ENCODE results near the gene NRTN. TPM values are rescaled to one million over a fixed set of nuclear protein-coding genes. Genes with fewer than 3 reads are reported as not detected.

Gene NRTN
- total RNA-seq, result under 1 TPM in 1 of 2 experiments, not detected in 1; 0.25 TPM

DNA sequence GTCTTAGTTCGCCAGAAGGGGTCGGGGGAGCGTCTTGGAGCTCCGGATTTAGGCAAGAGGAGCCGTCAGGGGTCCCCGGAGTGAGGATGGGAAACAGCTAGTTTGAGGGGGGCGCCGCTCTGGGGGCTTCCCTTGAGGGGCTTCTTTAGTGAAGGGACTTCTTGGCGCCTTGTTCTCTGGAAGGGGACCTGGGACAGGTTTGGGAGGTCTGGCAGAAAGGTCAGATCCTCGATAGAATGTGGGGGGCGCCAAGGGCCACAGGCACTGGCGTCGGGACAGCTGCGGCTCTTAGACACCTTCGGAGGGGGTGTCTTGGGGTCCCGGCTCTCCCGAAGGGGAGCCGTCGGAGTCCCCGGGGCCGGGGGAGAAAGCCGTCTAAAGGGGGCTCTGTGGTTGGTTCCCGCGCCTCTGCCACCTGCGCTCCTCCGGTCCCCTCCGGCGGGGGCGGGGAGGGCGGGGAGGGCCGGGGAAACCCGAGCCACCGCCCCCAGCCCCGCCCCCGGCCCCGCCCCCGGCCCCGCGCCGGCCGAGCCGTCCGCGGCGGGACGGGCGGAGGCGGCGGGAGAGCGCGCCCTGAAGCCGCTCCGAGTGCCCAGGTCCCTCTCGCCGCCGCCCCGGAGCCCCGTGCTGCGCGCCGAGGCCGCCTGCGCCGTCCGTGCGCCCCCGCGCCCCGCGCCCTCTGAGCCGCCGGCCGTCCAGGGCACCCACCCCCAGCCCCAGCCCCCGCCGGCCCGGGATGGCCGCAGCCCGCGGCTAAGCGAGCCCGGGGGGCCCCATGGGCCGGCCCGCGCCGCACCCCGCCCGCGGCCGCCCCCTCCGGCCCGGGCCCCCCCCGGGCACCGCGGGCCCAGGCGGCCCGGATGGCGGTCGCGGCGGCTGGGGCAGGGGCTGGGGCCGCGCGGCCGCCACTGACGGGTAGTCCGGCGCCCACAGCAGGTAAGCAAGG lies at the start of gene NRTN:
Gene NRTN, plus strand, starts transcription at position 552 of the 946 bp plus-strand sequence. CDS start 19,099 bp downstream, outside the sequence.
- ChIA-PET CTCF (interaction anchor here (0.7 to 2.4 kb wide), 29 partner anchors 9 to 222 kb away, joined by 3 to 32 read pairs (median 5); partner anchors contain the start of genes CATSPERD, DUS3L, LONP1 and NDUFA11), POLR2A (interaction anchor here (0.6 to 1.5 kb wide), 8 partner anchors 14 to 182 kb away, joined by 3 to 12 read pairs (median 4); partner anchors contain the start of genes DUS3L, NDUFA11, SAFB and SAFB2)

GRCh38 chr19:5762608-5763217 lies 42.2 kb upstream of the NRTN start:
- CTCF ChIA-PET, result no interaction called here
- POLR2A ChIA-PET, result no interaction called here

GRCh38 chr19:5765220-5765619 lies 39.6 kb upstream of the NRTN start:
- CTCF ChIA-PET, result no interaction called here
- POLR2A ChIA-PET, result no interaction called here

DNA sequence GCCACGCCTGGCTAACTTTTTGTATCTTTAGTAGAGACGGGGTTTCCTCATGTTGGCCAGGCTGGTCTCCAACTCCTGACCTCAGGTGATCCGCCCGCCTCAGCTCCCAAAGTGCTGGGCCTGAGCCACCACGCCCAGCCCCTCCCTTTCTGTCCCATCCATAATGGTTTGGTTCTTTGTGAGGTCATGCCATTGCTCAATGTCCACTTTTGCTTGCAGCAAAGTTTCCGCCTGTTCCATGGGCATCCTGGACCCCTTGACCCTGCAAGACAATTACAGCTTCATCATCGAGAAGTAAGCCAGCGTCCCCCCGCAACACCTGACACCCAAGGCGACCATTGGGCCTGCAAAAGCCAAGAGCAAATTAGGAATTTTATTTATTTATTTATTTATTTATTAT lies 36.9 kb upstream of the NRTN start:
- POLR2A ChIA-PET, result no interaction called here

GRCh38 chr19:5772416-5772815 lies 32.5 kb upstream of the NRTN start:
- CTCF ChIA-PET, result no interaction called here
- POLR2A ChIA-PET, result no interaction called here

More for the DNA sequence above, 36.9 kb upstream of the NRTN start:
- CTCF ChIA-PET, result interaction anchor here (0.6 kb wide), 1 partner anchor 24 kb away, joined by 3 read pairs; no protein-coding TSS in a partner anchor

GRCh38 chr19:5773276-5773675 lies 31.6 kb upstream of the NRTN start:
- CTCF ChIA-PET, result no interaction called here

DNA sequence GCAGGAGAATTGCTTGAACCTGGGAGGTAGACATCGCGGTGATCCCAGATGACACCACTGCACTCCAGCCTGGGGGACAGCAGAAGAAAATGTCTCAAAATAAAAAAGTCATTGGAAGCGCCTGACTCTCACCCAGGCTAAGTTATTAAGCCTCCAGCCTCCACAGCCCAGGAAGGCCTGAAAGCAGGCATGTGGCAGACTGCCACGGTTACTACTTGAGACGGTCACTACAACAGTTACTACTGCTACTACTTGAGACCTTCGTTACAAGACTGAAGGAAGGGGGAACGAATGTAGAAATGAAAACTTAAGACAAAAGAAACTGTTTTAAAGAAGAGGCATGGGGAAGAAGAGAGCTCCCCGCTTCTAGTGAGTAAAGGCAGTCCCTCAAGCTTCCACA lies 29.9 kb upstream of the NRTN start:
- POLR2A ChIA-PET, result interaction anchor here (0.7 kb wide), 1 partner anchor 50 kb away, joined by 4 read pairs; no protein-coding TSS in a partner anchor

More at GRCh38 chr19:5773276-5773675, 31.6 kb upstream of the NRTN start:
- POLR2A ChIA-PET, result no interaction called here

DNA sequence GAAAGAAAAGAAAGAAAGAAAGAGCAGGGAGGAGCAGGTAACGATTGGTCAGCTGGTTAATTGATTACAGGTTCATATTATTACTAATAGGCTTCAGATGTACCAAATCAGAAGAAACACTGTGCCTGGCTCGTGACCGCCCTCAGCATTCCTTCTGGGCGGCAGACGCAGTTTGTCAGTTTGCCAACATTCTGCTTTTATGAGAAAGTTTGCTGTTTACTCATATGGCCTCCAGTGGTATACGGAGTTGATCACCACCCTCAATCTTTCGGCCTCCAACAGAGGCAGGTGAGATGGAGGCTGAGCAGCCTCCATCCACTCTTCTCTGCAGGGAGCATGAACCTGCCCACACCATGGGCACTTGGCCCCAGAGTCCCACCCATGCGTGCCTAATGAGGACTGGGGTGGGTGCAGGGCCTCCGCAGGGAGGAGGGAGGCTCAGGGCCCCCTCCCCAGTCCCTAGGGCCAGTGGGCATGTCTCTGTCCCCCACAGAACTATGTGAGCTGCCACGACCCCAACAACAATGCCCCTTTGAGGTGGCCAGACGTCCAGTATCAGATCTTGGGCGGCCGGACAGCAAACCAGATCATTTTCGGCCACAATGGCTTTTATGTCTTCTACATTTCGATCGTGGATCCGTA lies 29.1 kb upstream of the NRTN start:
- CTCF ChIA-PET, result no interaction called here

More for the DNA sequence above, 29.9 kb upstream of the NRTN start:
- CTCF ChIA-PET, result no interaction called here

DNA sequence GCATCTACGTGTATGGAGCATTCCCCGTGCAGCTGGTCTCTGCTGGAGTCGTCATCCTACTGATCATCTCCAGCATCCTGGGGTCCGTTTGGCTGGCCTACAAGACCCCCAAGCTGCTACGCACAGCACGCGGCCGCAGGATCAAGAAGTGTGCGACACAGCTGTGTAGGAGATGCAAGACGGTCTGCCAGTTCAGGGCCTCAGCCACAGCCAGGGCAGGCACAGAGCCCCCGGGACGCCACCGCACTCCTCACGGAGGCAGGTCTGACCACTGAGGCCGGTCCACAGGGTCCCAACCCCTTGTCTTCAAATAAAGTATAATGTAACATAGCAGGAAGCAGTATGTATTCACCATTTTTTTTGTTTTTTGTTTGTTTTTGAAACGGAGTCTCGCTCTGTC lies 26.5 kb upstream of the NRTN start:
- POLR2A ChIA-PET, result no interaction called here
- CTCF ChIA-PET, result no interaction called here

More for the DNA sequence above, 29.1 kb upstream of the NRTN start:
- POLR2A ChIA-PET, result no interaction called here

DNA sequence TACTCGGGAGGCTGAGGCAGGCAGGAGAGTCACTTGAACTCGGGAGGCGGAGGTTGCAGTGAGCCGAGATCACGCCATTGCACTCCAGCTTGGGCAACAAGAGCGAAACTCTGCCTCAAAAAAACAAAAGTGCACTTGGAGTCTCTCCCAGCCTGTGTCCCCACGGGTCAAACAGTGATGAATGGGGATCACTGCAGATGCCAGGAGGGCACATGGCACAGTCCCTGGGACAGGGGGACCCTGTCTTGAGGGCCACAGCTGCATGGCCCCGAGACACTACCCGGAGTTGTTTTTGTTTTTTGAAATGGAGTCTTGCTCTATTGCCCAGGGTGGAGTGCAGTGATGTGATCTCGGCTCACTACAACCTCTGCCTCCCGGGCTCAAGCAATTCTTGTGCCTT lies 24.0 kb upstream of the NRTN start:
- ChIA-PET POLR2A (interaction anchor here (0.9 kb wide), 1 partner anchor 10 kb away, joined by 3 read pairs; no protein-coding TSS in a partner anchor), CTCF (interaction anchor here (1.0 to 1.4 kb wide), 3 partner anchors 8 to 23 kb away, joined by 3 to 4 read pairs (median 3); no protein-coding TSS in a partner anchor)

GRCh38 chr19:5782322-5782721 lies 22.5 kb upstream of the NRTN start:
- POLR2A ChIA-PET, result no interaction called here
- CTCF ChIA-PET, result interaction anchor here (1.1 kb wide), 1 partner anchor 12 kb away, joined by 3 read pairs; no protein-coding TSS in a partner anchor

- ChIA-PET POLR2A (interaction anchor here (0.6 kb wide), 1 partner anchor 11 kb away, joined by 6 read pairs; no protein-coding TSS in a partner anchor), CTCF (no interaction called here)
Observed at GRCh38 chr19:5782945-5783919, 21.6 kb upstream of the NRTN start.

DNA sequence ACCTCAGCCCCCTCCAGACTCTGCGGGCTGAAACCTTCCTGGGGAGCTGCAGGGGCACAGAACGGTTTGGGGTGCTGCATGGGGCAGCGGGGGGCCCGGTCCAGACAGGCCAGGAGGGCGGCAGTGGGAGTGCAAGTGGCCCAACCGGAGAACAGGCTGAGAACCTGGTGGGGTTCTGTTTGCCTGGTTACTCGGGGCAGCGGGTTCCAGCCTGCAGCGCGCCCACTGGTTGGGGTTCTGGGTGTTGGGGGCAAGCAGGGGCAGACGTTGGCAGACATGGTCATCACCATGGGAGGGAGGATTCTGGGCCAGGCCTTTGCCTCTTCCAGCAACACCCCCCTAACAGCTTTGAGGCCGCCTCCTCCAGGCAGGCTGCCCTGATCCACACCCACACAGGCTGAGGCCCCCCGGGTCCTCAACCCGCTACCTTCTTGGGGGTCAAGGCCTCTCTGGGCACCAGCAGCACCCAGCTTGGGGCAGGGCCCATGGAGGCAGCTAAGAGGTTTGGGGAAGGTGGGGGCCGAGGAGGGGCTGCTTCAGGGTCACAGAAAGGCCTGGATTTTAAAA lies 20.2 kb upstream of the NRTN start, which contains the start of gene PRR22:
Gene PRR22, minus strand, starts transcription at position 166 of the 567 bp plus-strand sequence. Its CDS starts 86 bp downstream, at position 80.
- POLR2A ChIA-PET, result no interaction called here

GRCh38 chr19:5785423-5785822 lies 19.4 kb upstream of the NRTN start:
- ChIA-PET CTCF (no interaction called here), POLR2A (no interaction called here)

More for the DNA sequence above, 20.2 kb upstream of the NRTN start, which contains the start of gene PRR22:
- CTCF ChIA-PET, result no interaction called here

- ChIA-PET POLR2A (no interaction called here), CTCF (no interaction called here)
Observed at GRCh38 chr19:5786593-5787408, 18.1 kb upstream of the NRTN start.

DNA sequence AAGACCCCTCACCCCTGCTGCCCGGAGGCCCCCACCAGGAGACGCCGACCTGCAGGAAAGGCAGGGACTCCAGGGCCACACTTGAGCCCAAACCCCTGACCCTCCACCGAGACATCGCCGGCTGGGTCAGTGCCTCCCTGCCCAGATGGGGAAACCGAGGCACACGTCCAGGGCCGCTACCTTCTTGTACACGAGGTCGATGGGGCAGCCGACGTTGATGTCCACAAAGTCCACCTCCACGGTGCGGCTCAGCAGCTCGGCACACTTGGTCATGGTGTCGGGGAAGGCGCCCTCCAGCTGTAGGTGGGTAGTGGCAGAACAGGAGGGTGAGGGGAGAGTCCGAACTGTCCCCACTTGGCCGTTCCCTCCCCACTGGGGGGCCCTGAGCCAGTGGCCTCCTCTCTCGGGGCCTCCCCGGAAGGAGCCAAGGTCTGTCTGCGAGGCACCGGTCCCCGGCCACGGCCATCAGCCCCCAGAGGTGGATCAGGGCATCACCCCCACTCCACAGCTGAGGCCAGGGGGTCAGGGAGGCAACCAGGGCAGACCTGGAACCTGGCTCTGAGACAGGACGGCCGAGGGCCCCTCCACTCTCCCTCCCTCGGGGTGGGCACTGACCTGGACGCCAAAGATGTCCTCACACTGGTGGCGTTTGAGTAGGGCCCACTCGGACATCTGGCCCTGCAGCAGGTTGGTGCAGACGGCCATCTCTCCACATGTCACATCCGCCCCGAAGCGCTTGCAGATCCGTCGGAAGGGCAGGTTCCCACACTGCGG lies 17.3 kb upstream of the NRTN start:
- ChIA-PET POLR2A (no interaction called here), CTCF (no interaction called here)
